Gastroesophageal sphincter (tissue), 3 donors: Measurements from ENCODE around the gene PSMD3.

Source experiments
- CTCF ChIP-seq, 4 experiments: fragments of 200-600 bp in 2 of 4; fragments of 450-650 bp in 2 of 4; sonication (generic) in 1 of 4; IDR thresholded peaks; one replicate each; pipeline ENCODE4 v1.5.1; 2017 to 2019; ENCODE audit warnings: antibody characterized with exemption in 4 of 4, mild to moderate bottlenecking in 2 of 4, moderate library complexity in 2 of 4
- POLR2A ChIP-seq, 2 donors: fragments of 450-650 bp; IDR thresholded peaks; one replicate each; pipeline ENCODE4 v1.6.1; 2017; ENCODE audit warnings: antibody characterized with exemption in 2 of 2, mild to moderate bottlenecking in 2 of 2, moderate library complexity in 1 of 2
- POLR2AphosphoS5 ChIP-seq: sonication (generic); formaldehyde crosslinking; IDR thresholded peaks from one replicate; pipeline ENCODE4 v1.6.1; 2017; ENCODE audit warnings: antibody characterized with exemption

- no peak for TF ChIP-seq CTCF (IDR thresholded peaks at IDR 0.05)
- TF ChIP-seq POLR2A (IDR thresholded peaks at IDR 0.05): no peak
- TF ChIP-seq POLR2AphosphoS5: no peak
Measured at GRCh38 chr17:39979016-39979670, 1.5 kb upstream of the PSMD3 start.
